Measurements from ENCODE around the gene DENND1C.

- TF ChIP-seq CTCF (conservative IDR thresholded peaks at IDR 0.05; ENCODE audit: low read length) (no peak), EZH2phosphoT487 (IDR thresholded peaks at IDR 0.05; ENCODE audit: borderline replicate concordance) (no peak)
Observed at GRCh38 chr19:6465663-6466062, 15.9 kb downstream of the DENND1C start.

Data from Loucy (cell line).